Hematopoietic multipotent progenitor cell treated with erythropoietin and hydrocortisone succinate and interleukin-3 and kit ligand, for 6 days (in vitro differentiated cells): ENCODE results near the gene COL23A1.
"Not testable (repeated sequence)": the region's sequence is repeated elsewhere in the genome, so short reads cannot be mapped to it uniquely, and the experiment has no call there.

ENCODE experiments used
- DNase-seq: peaks from one replicate; pipeline ENCODE4 v3.0.0-alpha.2; 2015

The COL23A1 gene

GRCh38 chr5:178499352-178499751 is 90.8 kb downstream of the COL23A1 start:
- DNase-seq = no peak

GRCh38 chr5:178496642-178497041 is 93.6 kb downstream of the COL23A1 start:
- no peak for DNase-seq

GRCh38 chr5:178496214-178496613 is 94.0 kb downstream of the COL23A1 start:
- DNase-seq = no peak

DNA sequence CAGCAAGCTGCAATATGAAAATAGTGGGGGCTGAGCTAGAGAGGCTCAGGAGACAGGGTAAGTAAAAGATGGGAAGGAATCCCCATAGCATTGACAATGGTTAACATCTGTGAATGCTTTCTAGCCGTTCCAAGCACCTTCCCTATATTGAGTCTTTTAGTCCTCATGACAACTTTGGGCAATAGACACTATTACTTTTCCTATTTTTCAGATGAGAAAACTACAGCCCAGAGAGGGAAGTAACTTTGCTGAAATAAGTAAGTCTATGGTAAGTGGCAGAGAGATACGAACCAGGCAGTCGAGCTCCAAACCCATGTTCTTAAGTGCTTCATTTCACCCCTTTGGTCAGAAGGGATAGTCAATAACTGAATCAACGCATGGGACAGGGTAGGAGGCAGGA is 94.5 kb downstream of the COL23A1 start:
- DNase-seq = no peak

- no peak for DNase-seq
Measured at GRCh38 chr5:178492278-178492677, 97.9 kb downstream of the COL23A1 start.

GRCh38 chr5:178490935-178491652 is 99.1 kb downstream of the COL23A1 start:
- no peak for DNase-seq

DNA sequence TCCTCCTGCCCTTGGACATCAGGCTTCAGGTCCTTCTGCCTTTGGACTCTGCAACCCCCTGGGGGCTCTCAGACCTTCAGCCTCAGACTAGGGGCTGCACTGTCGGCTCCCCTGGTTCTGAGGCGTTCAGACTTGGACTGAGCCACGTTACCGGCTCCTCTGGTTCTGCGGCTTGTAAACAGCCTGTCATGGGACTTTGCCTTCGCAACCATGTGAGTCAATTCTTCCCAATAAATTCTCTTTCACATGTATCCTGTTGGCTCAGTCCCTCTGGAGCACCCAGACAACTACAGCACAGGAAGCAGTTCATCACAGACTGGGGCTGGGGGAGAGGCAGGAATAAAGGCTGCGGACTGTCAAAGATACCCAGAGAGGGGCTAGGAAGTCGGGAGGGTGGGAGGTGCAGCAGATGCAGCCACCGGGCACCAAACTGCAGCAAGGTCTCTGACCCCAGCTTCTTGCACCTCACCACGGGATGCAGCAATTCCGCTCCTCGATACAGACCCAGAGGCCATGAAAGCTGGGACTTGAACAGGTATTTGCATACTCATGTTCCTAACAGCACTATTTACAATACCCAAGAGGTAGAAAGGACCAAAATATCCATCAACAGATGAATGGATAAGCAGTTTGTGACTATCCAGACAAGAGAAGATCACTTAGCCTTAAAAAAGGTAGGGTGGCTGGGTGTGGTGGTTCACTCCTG is 100.8 kb downstream of the COL23A1 start:
- DNase-seq = no peak

GRCh38 chr5:178488696-178489095 is 101.5 kb downstream of the COL23A1 start:
- no peak for DNase-seq

GRCh38 chr5:178487911-178488600 is 102.1 kb downstream of the COL23A1 start:
- no peak for DNase-seq

DNA sequence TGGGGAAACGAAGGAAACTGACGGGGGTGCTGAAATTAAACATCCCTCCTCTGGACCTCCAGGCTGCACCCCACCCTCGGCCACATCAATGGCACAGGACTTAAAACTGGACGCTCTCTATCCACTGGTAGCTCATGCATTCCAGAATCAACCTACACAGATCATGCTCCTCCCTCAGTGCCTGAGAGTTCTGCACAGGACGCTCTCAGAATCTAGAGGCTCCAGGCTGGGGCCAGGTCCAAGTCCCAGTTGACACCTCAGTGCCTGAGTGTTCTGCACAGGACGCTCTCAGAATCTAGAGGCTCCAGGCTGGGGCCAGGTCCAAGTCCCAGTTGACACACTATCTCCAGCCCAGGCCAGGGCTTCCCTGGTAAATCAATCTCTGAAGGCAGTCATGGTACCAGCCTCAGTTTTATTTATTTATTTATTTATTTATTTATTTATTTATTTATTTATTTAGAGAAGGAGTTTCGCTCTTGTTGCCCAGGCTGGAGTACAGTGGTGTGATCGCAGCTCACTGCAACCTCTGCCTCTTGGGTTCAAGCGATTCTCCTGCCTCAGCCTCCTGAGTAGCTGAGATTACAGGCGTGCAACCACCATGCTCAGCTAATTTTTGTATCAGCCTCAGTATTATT is 103.2 kb downstream of the COL23A1 start:
- not testable (repeated sequence) for DNase-seq

DNA sequence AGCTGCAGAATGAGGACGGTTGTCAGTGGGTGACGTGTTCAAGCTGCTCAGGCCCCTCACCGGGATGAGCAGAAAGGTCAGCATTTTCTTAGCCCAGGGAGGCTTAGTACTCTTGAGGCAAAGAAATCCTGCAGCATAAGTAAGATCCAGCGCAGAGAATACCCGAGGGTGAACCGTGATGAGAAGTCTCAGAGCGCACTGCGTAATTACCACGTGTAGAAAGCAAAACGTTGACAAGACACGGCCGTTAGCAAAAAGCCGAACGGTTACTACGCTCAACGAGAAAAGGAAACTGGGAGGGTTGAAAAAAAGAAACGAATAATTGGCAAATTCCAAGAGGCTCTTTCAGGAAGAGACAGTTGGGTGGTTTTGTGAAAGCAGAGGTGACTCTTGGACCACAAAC is 104.0 kb downstream of the COL23A1 start:
- no peak for DNase-seq

DNA sequence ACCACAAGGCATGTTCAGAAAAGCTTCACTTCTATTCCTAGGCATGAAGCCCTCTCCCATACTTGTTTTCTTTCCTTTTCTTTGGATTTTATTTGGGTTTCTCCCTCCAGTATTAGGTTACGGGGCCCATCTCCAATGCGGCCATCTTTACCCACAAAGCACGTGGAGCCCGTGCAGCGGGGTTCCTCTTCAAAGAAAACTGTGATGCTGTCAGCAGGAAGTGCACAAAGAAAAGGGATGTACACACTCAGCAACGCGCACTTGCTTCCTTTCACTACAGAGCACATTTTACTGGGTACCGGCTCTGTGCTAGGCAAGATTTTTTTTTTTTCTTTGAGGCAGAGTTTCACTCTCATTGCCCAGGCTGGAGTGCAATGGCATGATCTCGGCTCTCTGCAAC is 106.6 kb downstream of the COL23A1 start:
- peak; percentile 57 for DNase-seq

DNA sequence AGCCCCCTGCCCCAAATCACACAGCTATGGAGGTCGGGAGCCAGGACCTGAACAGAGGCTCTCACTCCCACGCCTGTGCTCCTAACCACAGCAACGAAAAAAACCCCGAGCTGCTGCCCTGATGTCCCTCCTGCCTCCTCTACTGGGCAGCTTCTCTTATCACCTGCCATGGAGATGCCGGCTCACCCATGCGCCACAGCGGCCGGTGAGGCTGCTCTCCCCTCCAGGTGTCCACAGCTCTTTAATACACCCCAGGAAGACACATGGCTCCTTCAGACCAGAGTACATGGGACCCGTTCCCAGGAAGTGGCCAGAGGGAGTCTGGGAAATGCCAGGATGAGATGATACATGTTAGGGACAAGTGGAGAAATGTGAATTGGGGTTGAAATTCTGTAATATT is 110.9 kb downstream of the COL23A1 start:
- no peak for DNase-seq

DNA sequence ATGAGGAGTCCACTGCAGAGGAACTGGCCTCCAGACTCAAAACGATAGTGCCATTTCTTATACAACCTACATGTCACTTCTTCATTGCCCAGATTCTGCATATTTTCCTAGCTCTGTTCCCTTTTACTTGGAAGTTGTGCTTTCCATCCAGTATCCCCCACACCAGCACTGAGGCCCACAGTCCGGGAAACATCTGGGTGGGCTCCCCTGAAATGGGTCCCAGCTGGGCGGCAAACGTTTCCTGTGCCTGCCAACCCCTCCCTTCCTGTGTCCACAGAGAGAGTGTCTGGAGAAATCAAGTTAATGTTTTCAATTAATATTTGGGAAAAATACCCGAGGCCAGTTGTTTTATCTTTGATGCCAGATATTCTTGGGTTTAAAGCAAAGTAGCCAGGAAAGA is 111.8 kb downstream of the COL23A1 start:
- no peak for DNase-seq

GRCh38 chr5:178477802-178478201 is 112.4 kb downstream of the COL23A1 start:
- no peak for DNase-seq

DNA sequence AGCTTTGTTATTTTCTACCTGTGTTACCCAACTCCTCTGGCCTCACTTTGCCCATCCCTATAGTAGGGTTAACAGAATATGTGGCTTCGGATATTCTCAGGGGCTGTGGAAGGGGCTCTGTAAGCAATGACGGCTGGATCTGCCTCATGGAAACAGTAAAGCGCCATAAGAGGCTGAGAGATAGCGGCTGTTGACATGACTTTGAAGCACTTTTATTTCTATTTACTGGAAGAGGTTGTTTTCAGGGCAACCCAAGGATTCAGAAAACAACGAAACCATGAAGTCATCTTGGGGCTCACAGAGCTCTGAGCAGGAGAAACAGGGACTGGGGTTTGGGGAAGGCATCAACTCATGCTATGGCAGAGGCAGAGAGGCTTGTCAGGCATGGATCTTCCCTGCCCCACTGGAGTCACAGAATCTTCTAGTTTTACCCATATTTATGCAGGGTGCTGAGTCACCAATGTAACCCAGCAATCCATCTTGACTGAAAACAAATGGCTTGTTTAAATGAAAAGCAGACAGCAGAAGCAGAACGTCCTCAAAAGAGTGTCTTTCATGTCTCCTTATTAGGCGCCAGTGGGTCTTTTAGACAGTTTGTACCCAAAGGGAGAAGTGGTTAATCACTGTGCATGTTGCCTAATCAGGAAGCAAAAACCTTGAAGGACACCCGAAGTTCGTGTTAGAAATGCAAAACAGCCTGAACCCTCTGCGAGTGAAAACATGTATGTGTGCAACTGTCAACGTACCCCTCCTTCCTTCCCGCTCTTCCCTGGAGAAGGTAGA is 113.0 kb downstream of the COL23A1 start:
- DNase-seq = peak; percentile 73

DNA sequence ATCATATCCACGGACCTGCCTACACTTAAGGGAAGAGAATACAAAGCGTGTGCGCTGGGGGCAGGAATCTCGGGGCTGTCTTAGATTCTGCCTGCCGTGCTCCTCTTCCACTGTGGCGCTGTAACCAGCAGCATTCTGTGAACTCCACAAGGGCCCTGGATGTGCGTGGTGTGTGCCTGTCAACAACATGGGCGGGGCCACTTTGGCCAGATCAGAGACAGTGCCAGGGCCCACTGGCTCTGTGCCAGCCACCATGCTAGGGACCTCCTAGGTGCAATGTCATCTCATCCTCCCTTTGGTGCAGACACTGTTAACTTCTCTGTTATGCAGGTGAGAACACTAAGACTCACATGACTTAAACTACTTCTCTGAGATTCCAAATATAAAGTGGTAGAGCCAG is 113.7 kb downstream of the COL23A1 start:
- DNase-seq = peak; percentile 85

- no peak for DNase-seq
Measured at GRCh38 chr5:178475422-178475821, 114.8 kb downstream of the COL23A1 start.

DNA sequence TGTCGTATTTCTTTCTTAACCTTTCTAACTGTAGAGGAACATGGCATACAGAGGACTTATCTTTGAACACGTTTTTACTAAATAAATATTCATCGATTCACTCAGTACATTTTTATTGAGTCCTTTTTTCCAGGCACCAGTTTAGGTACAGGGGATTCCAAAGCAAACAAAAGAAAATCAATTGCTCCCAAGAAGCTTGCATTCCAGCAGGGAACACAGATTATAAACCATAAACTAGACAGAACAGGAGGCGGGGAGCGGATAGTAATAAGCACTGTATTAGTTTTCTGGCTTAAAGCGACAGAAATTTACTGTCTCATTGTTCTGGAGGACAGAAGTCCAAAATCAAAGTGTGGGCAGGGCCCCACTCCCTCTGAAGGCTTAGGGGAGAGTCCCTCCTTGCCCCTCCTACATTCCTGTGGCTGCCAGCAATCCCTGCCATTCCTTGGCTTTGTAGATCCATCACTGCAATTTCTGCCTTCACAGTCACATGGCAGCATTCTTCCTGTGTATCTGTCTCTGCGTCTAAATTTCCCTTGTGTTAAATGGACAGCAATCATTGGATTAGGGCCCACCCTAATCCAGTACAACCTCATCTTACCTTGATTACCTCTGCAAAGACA is 115.5 kb downstream of the COL23A1 start:
- no peak for DNase-seq

DNA sequence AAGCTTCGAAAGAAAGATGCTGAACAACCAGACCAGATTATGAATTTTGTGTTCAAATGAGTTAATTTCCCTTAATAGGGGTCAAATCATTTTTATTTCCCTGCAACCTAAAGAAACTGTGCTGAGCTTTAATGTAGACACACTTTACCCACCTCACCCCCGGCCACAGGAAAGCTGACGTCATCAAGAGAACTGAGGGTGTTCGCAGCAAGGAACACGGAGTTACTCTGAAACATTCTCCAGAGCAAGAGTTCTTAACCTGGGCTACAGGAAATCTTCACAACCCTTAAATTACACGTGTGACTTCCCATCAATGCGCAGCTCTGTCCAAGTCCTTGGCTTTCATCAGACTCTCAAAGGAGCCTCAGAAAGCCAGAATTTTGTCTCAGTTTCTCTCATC is 116.3 kb downstream of the COL23A1 start:
- no peak for DNase-seq

GRCh38 chr5:178472138-178472537 is 118.1 kb downstream of the COL23A1 start:
- DNase-seq = no peak

GRCh38 chr5:178471711-178472110 is 118.5 kb downstream of the COL23A1 start:
- no peak for DNase-seq

- no peak for DNase-seq
Measured at GRCh38 chr5:178470760-178471025, 119.5 kb downstream of the COL23A1 start.
